Dedifferentiated amniotic fluid mesenchymal stem cell (primary cell): ENCODE results near the gene HNRNPCL2.
"Not testable (repeated sequence)": the region's sequence is repeated elsewhere in the genome, so short reads cannot be mapped to it uniquely, and the experiment has no call there.

ENCODE experiments used
- DNase-seq: peaks from one replicate; pipeline ENCODE4 v3.0.0-alpha.2; 2016; ENCODE audit errors: extremely low spot score

Gene HNRNPCL2

GRCh38 chr1:13116754-13117153, at the start of gene HNRNPCL2:
Gene HNRNPCL2, minus strand, starts transcription at chr1:13116854. Its CDS starts 454 bp downstream, at chr1:13116400.
- not testable (repeated sequence) for DNase-seq

- DNase-seq: not testable (repeated sequence)
Observed at GRCh38 chr1:13165531-13165930, 48.9 kb upstream of the HNRNPCL2 start, which contains the start of gene HNRNPCL4. Gene HNRNPCL4, minus strand, starts transcription at chr1:13165631. Its CDS starts 164 bp downstream, at chr1:13165467.

- not testable (repeated sequence) for DNase-seq
Observed at GRCh38 chr1:13155909-13156308, 39.3 kb upstream of the HNRNPCL2 start, which contains the start of gene PRAMEF26. Gene PRAMEF26, minus strand, starts transcription at chr1:13156009. Its CDS starts 2,914 bp downstream, at chr1:13153095.

- not testable (repeated sequence) for DNase-seq
Observed at GRCh38 chr1:13070474-13070873, 46.2 kb downstream of the HNRNPCL2 start, which contains the start of gene PRAMEF25. Gene PRAMEF25, plus strand, starts transcription at chr1:13070774. Its CDS starts 2,920 bp downstream, at chr1:13073694.
